ENCODE data around the gene TTC12. TPM values are rescaled to one million over a fixed set of nuclear protein-coding genes. Genes with fewer than 3 reads are reported as not detected.

Gene TTC12
- total RNA-seq, 1 donor from 2014 or later = 21.6 TPM

DNA sequence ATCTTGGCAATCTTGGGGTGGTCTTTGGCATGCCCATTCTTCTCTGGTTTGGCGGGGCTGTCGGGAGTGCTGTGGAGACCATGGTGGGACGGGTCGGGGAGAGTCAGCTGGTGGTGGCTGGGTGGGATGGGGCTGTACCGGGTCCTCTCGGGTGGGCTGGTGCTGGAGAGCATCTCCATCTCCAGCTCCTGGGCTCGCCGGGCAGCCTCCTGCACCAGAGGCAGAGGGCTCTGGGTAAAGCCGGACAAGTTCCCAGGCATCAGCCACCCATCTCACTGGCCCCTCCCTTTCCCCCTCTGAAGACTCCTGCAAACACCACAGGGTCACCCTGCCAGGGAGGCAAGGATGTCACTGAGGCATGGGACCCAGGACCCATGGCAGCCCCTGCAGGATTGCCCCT is 98.3 kb downstream of the TTC12 start:
- Mint-ChIP-seq H3K9me3 (no peaks in the 10 kb centered on the region), H3K36me3 (ENCODE audit: low read depth) (no peaks in the 10 kb centered on the region), H3K4me3 (no peak overlapping the region), H3K27me3 (ENCODE audit: low read depth) (no peaks in the 10 kb centered on the region), H3K27ac (ENCODE audit: unreplicated experiment) (no peak overlapping the region), H3K4me1 (no peaks in the 10 kb centered on the region)
- TF ChIP-seq, protein P1, sequence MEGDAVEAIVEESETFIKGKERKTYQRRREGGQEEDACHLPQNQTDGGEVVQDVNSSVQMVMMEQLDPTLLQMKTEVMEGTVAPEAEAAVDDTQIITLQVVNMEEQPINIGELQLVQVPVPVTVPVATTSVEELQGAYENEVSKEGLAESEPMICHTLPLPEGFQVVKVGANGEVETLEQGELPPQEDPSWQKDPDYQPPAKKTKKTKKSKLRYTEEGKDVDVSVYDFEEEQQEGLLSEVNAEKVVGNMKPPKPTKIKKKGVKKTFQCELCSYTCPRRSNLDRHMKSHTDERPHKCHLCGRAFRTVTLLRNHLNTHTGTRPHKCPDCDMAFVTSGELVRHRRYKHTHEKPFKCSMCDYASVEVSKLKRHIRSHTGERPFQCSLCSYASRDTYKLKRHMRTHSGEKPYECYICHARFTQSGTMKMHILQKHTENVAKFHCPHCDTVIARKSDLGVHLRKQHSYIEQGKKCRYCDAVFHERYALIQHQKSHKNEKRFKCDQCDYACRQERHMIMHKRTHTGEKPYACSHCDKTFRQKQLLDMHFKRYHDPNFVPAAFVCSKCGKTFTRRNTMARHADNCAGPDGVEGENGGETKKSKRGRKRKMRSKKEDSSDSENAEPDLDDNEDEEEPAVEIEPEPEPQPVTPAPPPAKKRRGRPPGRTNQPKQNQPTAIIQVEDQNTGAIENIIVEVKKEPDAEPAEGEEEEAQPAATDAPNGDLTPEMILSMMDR (conservative IDR thresholded peaks at IDR 0.05) = no peak
- DNase-seq (ENCODE audit: low read depth, low spot score) = no peak

DNA sequence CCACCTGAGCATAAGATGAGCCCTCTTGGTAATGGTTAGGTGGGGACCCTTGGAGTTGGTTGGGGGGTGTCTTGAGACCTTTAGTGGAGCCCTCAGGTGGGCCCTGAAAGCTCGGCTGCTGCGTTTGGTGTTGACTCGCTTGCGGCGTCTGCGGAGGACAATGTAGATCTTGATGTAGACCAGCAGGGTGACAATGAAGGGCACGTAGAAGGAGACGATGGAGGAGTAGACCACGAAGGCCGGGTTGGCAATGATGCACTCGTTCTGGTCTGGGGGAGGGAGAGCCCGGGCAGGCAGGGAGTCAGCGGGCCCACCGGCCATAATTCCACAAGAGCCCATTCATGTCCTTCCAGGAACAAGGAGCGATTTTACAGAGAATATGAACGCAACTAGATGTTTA is 101.0 kb downstream of the TTC12 start:
- no peaks in the 10 kb centered on the region for H3K9me3 Mint-ChIP-seq

More for the DNA sequence above, 101.0 kb downstream of the TTC12 start:
- H3K4me3 Mint-ChIP-seq = no peak overlapping the region
- H3K27me3 Mint-ChIP-seq (ENCODE audit: low read depth) = peaks cover 3% of the 10 kb centered on the region
- H3K36me3 Mint-ChIP-seq (ENCODE audit: low read depth) = no peaks in the 10 kb centered on the region
- H3K4me1 Mint-ChIP-seq = no peaks in the 10 kb centered on the region
- DNase-seq (ENCODE audit: low read depth, low spot score) = no peak
- TF ChIP-seq, protein P1 (conservative IDR thresholded peaks at IDR 0.05) = no peak
- no peak overlapping the region for H3K27ac Mint-ChIP-seq (ENCODE audit: unreplicated experiment)

Other genes with a start within 250 kb of the TTC12 start
- 0.09 TPM in 1 of 2 replicates, not detected in the other for gene ANKK1, start 73.2 kb downstream of the TTC12 start, total RNA-seq
- 2.8 and 2.9 TPM in 2 replicates for gene DRD2, start 160.8 kb downstream of the TTC12 start, total RNA-seq

All from neural crest cell (in vitro differentiated cells).